IPS-20b (cell line): Measurements from ENCODE around the gene PDZD2.

Experiments
- H3K27ac ChIP-seq: one replicate; pipeline ENCODE4 v1.5.1; 2013; ENCODE audit warnings: low read length
- H3K27me3 ChIP-seq: 2 replicates; pipeline ENCODE4 v1.6.1; 2013; ENCODE audit warnings: mild to moderate bottlenecking, low read length, inconsistent platforms; ENCODE audit not compliant: insufficient read depth
- H3K36me3 ChIP-seq: 2 replicates; pipeline ENCODE4 v1.6.1; 2013; ENCODE audit warnings: low read depth, mild to moderate bottlenecking, inconsistent platforms, low read length, moderate library complexity; ENCODE audit not compliant: insufficient read depth
- H3K4me1 ChIP-seq: 2 replicates; pipeline ENCODE4 v1.6.1; 2013; ENCODE audit warnings: mild to moderate bottlenecking, control low read depth, inconsistent platforms, low read length, moderate library complexity; ENCODE audit not compliant: insufficient read depth
- H3K4me3 ChIP-seq: 2 replicates; pipeline ENCODE4 v1.5.1; 2013; ENCODE audit warnings: mild to moderate bottlenecking, low read length, inconsistent platforms
- H3K9ac ChIP-seq: 2 replicates; pipeline ENCODE4 v1.6.1; 2013; ENCODE audit warnings: low read depth, mild to moderate bottlenecking, inconsistent platforms, low read length, moderate library complexity
- H3K9me3 ChIP-seq: 2 replicates; pipeline ENCODE4 v1.6.1; 2013; ENCODE audit warnings: mild to moderate bottlenecking, low read depth, low read length, inconsistent platforms; ENCODE audit not compliant: insufficient read depth

PDZD2 gene

GRCh38 chr5:32155211-32155610, 516.3 kb downstream of the PDZD2 start:
- no peaks in the 10 kb centered on the region for H3K9me3 ChIP-seq
- no peak overlapping the region for H3K4me3 ChIP-seq

GRCh38 chr5:32156635-32157034, 517.7 kb downstream of the PDZD2 start:
- Histone ChIP-seq H3K9ac (no peak overlapping the region), H3K4me1 (peaks cover 5% of the 10 kb centered on the region; the same call in 1 of the 2 replicates), H3K27ac (no peak overlapping the region), H3K27me3 (no peaks in the 10 kb centered on the region), H3K9me3 (no peaks in the 10 kb centered on the region), H3K4me3 (no peak overlapping the region), H3K36me3 (no peaks in the 10 kb centered on the region)

More at GRCh38 chr5:32155211-32155610, 516.3 kb downstream of the PDZD2 start:
- H3K27me3 ChIP-seq = no peaks in the 10 kb centered on the region
- peaks cover 5% of the 10 kb centered on the region; the same call in 1 of the 2 replicates for H3K4me1 ChIP-seq
- H3K36me3 ChIP-seq = no peaks in the 10 kb centered on the region
- no peak overlapping the region for H3K27ac ChIP-seq
- H3K9ac ChIP-seq = no peak overlapping the region

- Histone ChIP-seq H3K4me3 (no peak overlapping the region), H3K9me3 (no peaks in the 10 kb centered on the region), H3K36me3 (no peaks in the 10 kb centered on the region), H3K4me1 (peaks cover 5% of the 10 kb centered on the region; the same call in 1 of the 2 replicates), H3K27me3 (no peaks in the 10 kb centered on the region), H3K27ac (no peak overlapping the region), H3K9ac (no peak overlapping the region)
Measured at GRCh38 chr5:32157078-32157477, 518.1 kb downstream of the PDZD2 start.

- Histone ChIP-seq H3K27ac (no peak overlapping the region), H3K4me3 (no peak overlapping the region), H3K4me1 (peaks cover 5% of the 10 kb centered on the region; the same call in 1 of the 2 replicates), H3K9me3 (no peaks in the 10 kb centered on the region), H3K27me3 (no peaks in the 10 kb centered on the region), H3K36me3 (peaks cover under 1% of the 10 kb centered on the region; the same call in 1 of the 2 replicates), H3K9ac (no peak overlapping the region)
Measured at GRCh38 chr5:32158679-32158975, 519.7 kb downstream of the PDZD2 start.

GRCh38 chr5:32159328-32160072, 520.6 kb downstream of the PDZD2 start:
- H3K36me3 ChIP-seq = peaks cover 5% of the 10 kb centered on the region; the same call in 1 of the 2 replicates
- peaks cover 5% of the 10 kb centered on the region; the same call in 1 of the 2 replicates for H3K4me1 ChIP-seq
- no peaks in the 10 kb centered on the region for H3K9me3 ChIP-seq
- no peak overlapping the region for H3K27ac ChIP-seq
- no peak overlapping the region for H3K9ac ChIP-seq
- no peaks in the 10 kb centered on the region for H3K27me3 ChIP-seq
- no peak overlapping the region for H3K4me3 ChIP-seq

- peaks cover 5% of the 10 kb centered on the region; the same call in 1 of the 2 replicates for H3K4me1 ChIP-seq
- no peak overlapping the region for H3K27ac ChIP-seq
- H3K9me3 ChIP-seq = no peaks in the 10 kb centered on the region
- no peaks in the 10 kb centered on the region for H3K27me3 ChIP-seq
- H3K36me3 ChIP-seq = peaks cover 5% of the 10 kb centered on the region; the same call in 1 of the 2 replicates
- no peak overlapping the region for H3K9ac ChIP-seq
- no peak overlapping the region for H3K4me3 ChIP-seq
Measured at GRCh38 chr5:32160228-32160627, 521.3 kb downstream of the PDZD2 start.
